Gastroesophageal sphincter (tissue), 4 donors: ENCODE results near the gene SOCS2. TPM values are rescaled to one million over a fixed set of nuclear protein-coding genes. Genes with fewer than 3 reads are reported as not detected.

Experiments used
- ATAC-seq: fragments of 150-250 bp; one replicate; pipeline ENCODE4 v1.9.1; 2016; ENCODE audit warnings: mild to moderate bottlenecking, moderate library complexity
- H3K27ac ChIP-seq, 4 donors: fragments of 200-600 bp; sonication (generic) in 3 of 4; 1 replicate in 3 of 4; 2 replicates in 1 of 4; pipeline ENCODE4 v1.5.1; 2016 to 2019
- H3K27me3 ChIP-seq: fragments of 200-600 bp; sonication (generic); one replicate; pipeline ENCODE4 v1.5.1; 2019
- H3K36me3 ChIP-seq, 2 donors: fragments of 200-600 bp; sonication (generic); one replicate each; pipeline ENCODE4 v1.5.1; 2019; ENCODE audit warnings: control low read depth in 1 of 2
- H3K4me1 ChIP-seq, 3 donors: fragments of 200-600 bp; sonication (generic); 1 replicate in 2 of 3; 2 replicates in 1 of 3; pipeline ENCODE4 v1.5.1; 2016 to 2019; ENCODE audit warnings: control low read depth in 2 of 3
- H3K4me3 ChIP-seq, 2 donors: fragments of 200-600 bp; sonication (generic); one replicate each; pipeline ENCODE4 v1.5.1; 2019; ENCODE audit warnings: mild to moderate bottlenecking in 1 of 2, moderate library complexity in 1 of 2
- H3K9me3 ChIP-seq, 3 donors: fragments of 200-600 bp; sonication (generic); one replicate each; pipeline ENCODE4 v1.5.1; 2017 to 2019; ENCODE audit warnings: control low read depth in 2 of 3
- CTCF ChIP-seq, 4 experiments: fragments of 200-600 bp in 2 of 4; fragments of 450-650 bp in 2 of 4; sonication (generic) in 1 of 4; IDR thresholded peaks; one replicate each; pipeline ENCODE4 v1.5.1; 2017 to 2019; ENCODE audit warnings: antibody characterized with exemption in 4 of 4, mild to moderate bottlenecking in 2 of 4, moderate library complexity in 2 of 4
- EP300 ChIP-seq: sonication (generic); formaldehyde crosslinking; IDR thresholded peaks from one replicate; pipeline ENCODE4 v1.6.1; 2017; ENCODE audit warnings: antibody characterized with exemption, mild to moderate bottlenecking
- POLR2A ChIP-seq, 2 donors: fragments of 450-650 bp; IDR thresholded peaks; one replicate each; pipeline ENCODE4 v1.6.1; 2017; ENCODE audit warnings: antibody characterized with exemption in 2 of 2, mild to moderate bottlenecking in 2 of 2, moderate library complexity in 1 of 2
- POLR2AphosphoS5 ChIP-seq: sonication (generic); formaldehyde crosslinking; IDR thresholded peaks from one replicate; pipeline ENCODE4 v1.6.1; 2017; ENCODE audit warnings: antibody characterized with exemption
- WGBS, 2 donors: methylation state at CpG; one replicate each; pipeline ENCODE4 v1.1.5; 2018; ENCODE audit warnings: low coverage in 1 of 2; 5-methylcytosine and 5-hydroxymethylcytosine counted together
- total RNA-seq, 4 donors: library from RNA; depleted of rRNA; stranded (reverse); fragments of >200 nt; gene quantifications; one replicate each; pipeline ENCODE4 v1.1.0, GENCODE V29; 2016

Gene SOCS2
- total RNA-seq, result 10 to 100 TPM; 17.6 to 49.4 (median 31.4) TPM

GRCh38 chr12:93571925-93572711 lies at the start of gene SOCS2:
TSS of gene SOCS2 (plus strand) at chr12:93572675. CDS start at chr12:93572898, 223 bp downstream.
- peaks cover 0 to 20% of the 10 kb centered on the region in 2 donors for H3K36me3 ChIP-seq
- 0% methylated on average over 13 to 21 of the region's 59 CpGs for WGBS, 2 donors
- TF ChIP-seq POLR2A (IDR thresholded peaks at IDR 0.05) (no peak), POLR2AphosphoS5 (no peak), EP300 (no peak), CTCF (IDR thresholded peaks at IDR 0.05) (peak in 2 of 4 experiments; percentile 16 to 21)
- ATAC-seq, result no peak
- H3K4me1 ChIP-seq, result peaks cover 0 to 28% (median 0%) of the 10 kb centered on the region in 3 donors
- H3K27ac ChIP-seq, result peak within 1 kb of the TSS; percentile 72 to 98 (median 92)
- H3K4me3 ChIP-seq, result peak within 1 kb of the TSS; percentile 50 to 76
- H3K9me3 ChIP-seq, result no peaks in the 10 kb centered on the region
- peaks cover 3% of the 10 kb centered on the region for H3K27me3 ChIP-seq

- no peak for ATAC-seq
- Histone ChIP-seq H3K36me3 (no peaks in the 10 kb centered on the region), H3K4me1 (no peaks in the 10 kb centered on the region), H3K9me3 (no peaks in the 10 kb centered on the region), H3K27me3 (no peaks in the 10 kb centered on the region), H3K4me3 (no peak overlapping the region), H3K27ac (no peak overlapping the region)
- TF ChIP-seq POLR2AphosphoS5 (no peak), POLR2A (IDR thresholded peaks at IDR 0.05) (no peak), EP300 (no peak), CTCF (IDR thresholded peaks at IDR 0.05) (no peak)
- 66 to 73% methylated on average over 4 to 10 of the region's 10 CpGs for WGBS, 2 donors
These were observed 47.9 kb upstream of the SOCS2 start for GRCh38 chr12:93524386-93525133.

- no peaks in the 10 kb centered on the region for H3K36me3 ChIP-seq
- H3K27ac ChIP-seq, result no peak overlapping the region
- WGBS, 2 donors, result 53 to 70% methylated on average over 3 to 4 of the region's 4 CpGs
- no peak for TF ChIP-seq POLR2A (IDR thresholded peaks at IDR 0.05)
- TF ChIP-seq POLR2AphosphoS5, result no peak
- no peak for TF ChIP-seq EP300
- TF ChIP-seq CTCF (IDR thresholded peaks at IDR 0.05), result no peak
- H3K4me1 ChIP-seq, result no peaks in the 10 kb centered on the region
- H3K4me3 ChIP-seq, result no peak overlapping the region
- ATAC-seq, result no peak
- no peaks in the 10 kb centered on the region for H3K9me3 ChIP-seq
- H3K27me3 ChIP-seq, result no peaks in the 10 kb centered on the region
These were observed 45.6 kb upstream of the SOCS2 start for GRCh38 chr12:93526786-93527428.

GRCh38 chr12:93530358-93530757 lies 42.1 kb upstream of the SOCS2 start:
- WGBS, 2 donors, result 42 to 71% methylated on average over 5 of the region's 5 CpGs

More at GRCh38 chr12:93530358-93530757, 42.1 kb upstream of the SOCS2 start:
- no peak for ATAC-seq
- H3K27me3 ChIP-seq, result no peaks in the 10 kb centered on the region
- H3K27ac ChIP-seq, result no peak overlapping the region
- H3K9me3 ChIP-seq, result no peaks in the 10 kb centered on the region
- no peak for TF ChIP-seq POLR2A (IDR thresholded peaks at IDR 0.05)
- TF ChIP-seq POLR2AphosphoS5, result no peak
- TF ChIP-seq EP300, result no peak
- no peak for TF ChIP-seq CTCF (IDR thresholded peaks at IDR 0.05)
- H3K36me3 ChIP-seq, result no peaks in the 10 kb centered on the region
- H3K4me1 ChIP-seq, result no peaks in the 10 kb centered on the region
- H3K4me3 ChIP-seq, result no peak overlapping the region
